SU-DHL-6 (cell line): ENCODE measurements around the gene LTBP2.

Experiments used
- H2AFZ ChIP-seq: fragments of 200-600 bp; sonication (generic); 2 replicates; pipeline ENCODE4 v1.6.1; 2014; ENCODE audit warnings: low read depth, mild to moderate bottlenecking, moderate library complexity, mixed read lengths, antibody characterized with exemption, low read length; ENCODE audit not compliant: severe bottlenecking
- H3F3A ChIP-seq: fragments of 200-600 bp; shearing (Covaris generic); 2 replicates; pipeline ENCODE4 v1.6.0; 2016; ENCODE audit warnings: antibody characterized with exemption, mild to moderate bottlenecking; ENCODE audit not compliant: insufficient read depth
- H3K27ac ChIP-seq: fragments of 200-600 bp; sonication (generic); 2 replicates; pipeline ENCODE4 v1.5.1; 2016; ENCODE audit warnings: low read depth, mild to moderate bottlenecking, low read length, moderate library complexity, mixed read lengths
- H3K27me3 ChIP-seq: fragments of 200-600 bp; sonication (generic), shearing (Covaris generic); 2 replicates; pipeline ENCODE4 v1.6.0; 2014; ENCODE audit warnings: mild to moderate bottlenecking, low read length
- H3K36me3 ChIP-seq: fragments of 200-600 bp; sonication (generic); 2 replicates; pipeline ENCODE4 v1.6.1; 2014; ENCODE audit warnings: mild to moderate bottlenecking, low read length, mixed read lengths
- H3K4me2 ChIP-seq: fragments of 300-600, 200-600 bp; shearing (Covaris generic), sonication (generic); 2 replicates; pipeline ENCODE4 v1.6.0; 2014; ENCODE audit warnings: low read length, low read depth, mild to moderate bottlenecking; ENCODE audit not compliant: poor library complexity, severe bottlenecking
- H3K4me3 ChIP-seq: fragments of 200-600 bp; sonication (generic); 2 replicates; pipeline ENCODE4 v1.5.1; 2014; ENCODE audit warnings: antibody characterized with exemption, low read length, mild to moderate bottlenecking, mixed read lengths; ENCODE audit not compliant: insufficient read depth, poor library complexity, severe bottlenecking
- H3K79me2 ChIP-seq: fragments of 200-600 bp; sonication (generic); 2 replicates; pipeline ENCODE4 v1.6.1; 2014; ENCODE audit warnings: mild to moderate bottlenecking, low read length, moderate library complexity; ENCODE audit not compliant: insufficient read depth
- H3K9ac ChIP-seq: fragments of 200-600 bp; sonication (generic); 2 replicates; pipeline ENCODE4 v1.7.0; 2014; ENCODE audit warnings: mild to moderate bottlenecking, low read length
- H3K9me2 ChIP-seq: fragments of 200-600 bp; sonication (generic); replicated peaks from 2 replicates; pipeline ENCODE4 v1.6.1; 2014; ENCODE audit warnings: low read length; ENCODE audit not compliant: insufficient read depth
- H3K9me3 ChIP-seq: fragments of 200-600 bp; sonication (generic); 2 replicates; pipeline ENCODE4 v1.6.1; 2014; ENCODE audit warnings: low read length, mixed read lengths; ENCODE audit not compliant: insufficient read depth
- H4K20me1 ChIP-seq: fragments of 200-600 bp; sonication (generic); 2 replicates; pipeline ENCODE4 v1.6.1; 2014; ENCODE audit warnings: low read depth, mild to moderate bottlenecking, antibody characterized with exemption, low read length, moderate library complexity, mixed read lengths
- CTCF ChIP-seq: fragments of 200-600 bp; sonication (generic); IDR thresholded peaks from one replicate; pipeline ENCODE4 v1.5.1; 2017; ENCODE audit warnings: antibody characterized with exemption, mild to moderate bottlenecking, low read length, moderate library complexity; ENCODE audit not compliant: insufficient read depth, poor library complexity, severe bottlenecking
- EZH2phosphoT487 ChIP-seq: fragments of 200-600 bp; sonication (generic), shearing (Covaris generic); conservative IDR thresholded peaks from 2 replicates; pipeline ENCODE4 v1.6.1; 2018; ENCODE audit warnings: mild to moderate bottlenecking, antibody characterized with exemption, low read length, moderate library complexity, mixed read lengths

Gene LTBP2

GRCh38 chr14:74551431-74552371, 60.3 kb downstream of the LTBP2 start:
- no peaks in the 10 kb centered on the region for H4K20me1 ChIP-seq
- TF ChIP-seq CTCF (no peak), EZH2phosphoT487 (no peak)
- no peaks in the 10 kb centered on the region for H3F3A ChIP-seq
- no peaks in the 10 kb centered on the region for H3K79me2 ChIP-seq
- no peak overlapping the region for H3K4me2 ChIP-seq
- H3K4me3 ChIP-seq, result no peak overlapping the region
- no peaks in the 10 kb centered on the region for H3K27me3 ChIP-seq
- H3K36me3 ChIP-seq, result no peaks in the 10 kb centered on the region
- H3K9ac ChIP-seq, result no peak overlapping the region
- H3K9me3 ChIP-seq, result no peaks in the 10 kb centered on the region
- no peak overlapping the region for H3K27ac ChIP-seq
- H2AFZ ChIP-seq, result no peak overlapping the region
- no peaks in the 10 kb centered on the region for H3K9me2 ChIP-seq

GRCh38 chr14:74551001-74551400, 61.0 kb downstream of the LTBP2 start:
- Histone ChIP-seq H4K20me1 (no peaks in the 10 kb centered on the region), H3F3A (no peaks in the 10 kb centered on the region), H3K79me2 (no peaks in the 10 kb centered on the region), H2AFZ (no peak overlapping the region), H3K36me3 (no peaks in the 10 kb centered on the region), H3K4me2 (no peak overlapping the region), H3K4me3 (no peak overlapping the region), H3K27me3 (no peaks in the 10 kb centered on the region), H3K9me2 (no peaks in the 10 kb centered on the region), H3K27ac (no peak overlapping the region), H3K9ac (no peak overlapping the region), H3K9me3 (no peaks in the 10 kb centered on the region)
- no peak for TF ChIP-seq EZH2phosphoT487
- no peak for TF ChIP-seq CTCF

- TF ChIP-seq EZH2phosphoT487 (no peak), CTCF (no peak)
- Histone ChIP-seq H3F3A (no peaks in the 10 kb centered on the region), H3K36me3 (no peaks in the 10 kb centered on the region), H3K27ac (no peak overlapping the region), H3K4me2 (no peak overlapping the region), H3K9ac (no peak overlapping the region), H3K27me3 (no peaks in the 10 kb centered on the region), H3K9me2 (no peaks in the 10 kb centered on the region), H3K9me3 (no peaks in the 10 kb centered on the region), H3K4me3 (no peak overlapping the region), H2AFZ (no peak overlapping the region), H4K20me1 (no peaks in the 10 kb centered on the region), H3K79me2 (no peaks in the 10 kb centered on the region)
These were observed 62.0 kb downstream of the LTBP2 start for GRCh38 chr14:74550071-74550470.
